Measurements from ENCODE around the gene XRCC4. TPM values are rescaled to one million over a fixed set of nuclear protein-coding genes. Genes with fewer than 3 reads are reported as not detected.

XRCC4 gene
- total RNA-seq, 1 donor from 2014 or later, result 8.7 TPM

GRCh38 chr5:83378624-83379289 lies 301.4 kb downstream of the XRCC4 start:
- no peak for DNase-seq (ENCODE audit: low spot score)

- no peak for DNase-seq (ENCODE audit: low spot score)
Observed at GRCh38 chr5:83385812-83386211, 308.5 kb downstream of the XRCC4 start.

- no peak for DNase-seq (ENCODE audit: low spot score)
Observed at GRCh38 chr5:83387041-83387440, 309.7 kb downstream of the XRCC4 start.

- no peak for DNase-seq (ENCODE audit: low spot score)
Observed at GRCh38 chr5:83388608-83389007, 311.3 kb downstream of the XRCC4 start.

- no peak for DNase-seq (ENCODE audit: low spot score)
Observed at GRCh38 chr5:83392766-83393503, 315.6 kb downstream of the XRCC4 start.

GRCh38 chr5:83393504-83393866 lies 316.1 kb downstream of the XRCC4 start:
- DNase-seq (ENCODE audit: low spot score), result no peak

GRCh38 chr5:83394190-83394589 lies 316.8 kb downstream of the XRCC4 start:
- no peak for DNase-seq (ENCODE audit: low spot score)

GRCh38 chr5:83396662-83397061 lies 319.3 kb downstream of the XRCC4 start:
- no peak for DNase-seq (ENCODE audit: low spot score)

GRCh38 chr5:83397658-83398057 lies 320.3 kb downstream of the XRCC4 start:
- DNase-seq (ENCODE audit: low spot score), result no peak

GRCh38 chr5:83400241-83400640 lies 322.9 kb downstream of the XRCC4 start:
- DNase-seq (ENCODE audit: low spot score), result no peak

- DNase-seq (ENCODE audit: low spot score), result no peak
Observed at GRCh38 chr5:83400701-83401100, 323.4 kb downstream of the XRCC4 start.

- DNase-seq (ENCODE audit: low spot score), result no peak
Observed at GRCh38 chr5:83401122-83401731, 323.9 kb downstream of the XRCC4 start.

- DNase-seq (ENCODE audit: low spot score), result no peak
Observed at GRCh38 chr5:83401775-83402174, 324.4 kb downstream of the XRCC4 start.

Other genes with a start within 250 kb of the XRCC4 start
- 99.2 TPM for gene TMEM167A, start 153 bp upstream of the XRCC4 start, total RNA-seq (ENCODE audit: insufficient read depth, low replicate concordance)

Data from umbilical cord (tissue), 2 donors.